Keratinocyte (primary cell): ENCODE results near the gene DCAF6.

Source experiments
- CTCF ChIP-seq, 3 experiments: IDR thresholded peaks in 1 of 3; conservative IDR thresholded peaks in 1 of 3; optimal IDR thresholded peaks in 1 of 3; 2 replicates in 2 of 3; 3 replicates in 1 of 3; pipeline versions ENCODE3 to v1.5.1; 2011; ENCODE audit warnings: low read length in 3 of 3, mild to moderate bottlenecking in 3 of 3, moderate library complexity in 2 of 3, control low read depth in 1 of 3, inconsistent platforms in 1 of 3; ENCODE audit not compliant: insufficient read depth in 2 of 3; ENCODE audit errors: extremely low read depth in 1 of 3
- EZH2 ChIP-seq: IDR thresholded peaks from one replicate; pipeline ENCODE4 v1.6.1; 2012; ENCODE audit warnings: inconsistent platforms, mild to moderate bottlenecking, low read length, moderate library complexity

DNA sequence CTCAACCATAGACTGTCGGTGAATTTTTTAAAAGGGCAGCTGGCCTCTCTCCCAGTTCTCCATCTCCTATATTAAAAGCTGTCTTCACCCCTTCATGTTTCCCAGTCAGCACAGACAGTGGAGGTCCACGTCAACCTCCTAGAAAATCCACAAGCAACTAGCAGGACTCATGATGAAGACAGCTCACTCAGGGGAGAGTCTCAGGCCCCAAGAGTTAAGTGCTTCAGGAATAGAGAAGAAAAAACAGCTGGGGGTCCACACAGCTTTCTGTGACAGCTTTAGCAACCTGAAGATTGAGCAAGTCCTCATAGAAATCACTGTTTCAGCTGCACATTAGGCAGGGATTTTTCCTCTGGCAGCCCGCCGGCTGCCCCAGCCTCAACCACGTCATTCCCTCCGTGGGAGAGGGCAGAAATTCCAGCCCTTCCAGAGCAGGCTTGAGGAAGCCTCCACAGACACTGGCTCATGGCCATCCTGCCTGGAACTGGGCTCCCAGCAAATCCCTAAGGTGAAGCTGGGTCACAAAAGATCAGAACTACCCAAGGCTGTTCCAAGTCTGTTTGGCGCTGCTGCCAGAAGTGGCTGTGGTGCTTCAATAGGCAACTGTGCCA lies 185.0 kb downstream of the DCAF6 start:
- TF ChIP-seq CTCF (optimal IDR thresholded peaks at IDR 0.05 in 1 of 3, IDR thresholded peaks at IDR 0.05 in 1 of 3, conservative IDR thresholded peaks at IDR 0.05 in 1 of 3; ENCODE audit: extremely low read depth in 1 of 3, insufficient read depth in 2 of 3, low read length in 3 of 3): no peak
- no peak for TF ChIP-seq EZH2
